22Rv1 (cell line): ENCODE results near the gene DNAJC12.

Source experiments
- ZFX ChIP-seq: fragments of 450-650 bp; IDR thresholded peaks from 2 replicates; pipeline ENCODE4 v1.6.1; 2017; ENCODE audit warnings: antibody characterized with exemption, borderline replicate concordance
- TF ChIP-seq, protein P1 (sequence below): fragments of 450-650 bp; IDR thresholded peaks from 2 replicates; pipeline ENCODE4 v1.5.1; 2017; ENCODE audit warnings: mild to moderate bottlenecking

DNA sequence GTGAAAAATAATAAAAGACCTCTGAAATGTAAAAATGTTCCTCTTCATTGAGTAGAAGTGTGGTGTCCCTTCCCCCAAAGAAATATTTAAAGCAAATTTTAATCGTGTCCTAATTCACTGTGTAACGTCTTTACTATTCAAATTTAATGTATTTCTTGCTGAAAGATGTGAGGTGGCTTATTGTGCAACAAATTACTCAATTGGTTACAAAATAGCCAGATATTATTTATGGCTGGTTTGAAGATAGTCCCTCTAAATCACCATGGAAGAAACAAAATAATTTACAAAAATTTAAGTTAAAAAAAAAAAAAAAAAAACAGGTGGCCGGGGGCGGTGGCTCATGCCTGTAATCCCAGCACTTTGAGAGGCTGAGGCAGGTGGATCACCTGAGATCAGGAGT is 43.7 kb downstream of the DNAJC12 start:
- TF ChIP-seq, protein P1, sequence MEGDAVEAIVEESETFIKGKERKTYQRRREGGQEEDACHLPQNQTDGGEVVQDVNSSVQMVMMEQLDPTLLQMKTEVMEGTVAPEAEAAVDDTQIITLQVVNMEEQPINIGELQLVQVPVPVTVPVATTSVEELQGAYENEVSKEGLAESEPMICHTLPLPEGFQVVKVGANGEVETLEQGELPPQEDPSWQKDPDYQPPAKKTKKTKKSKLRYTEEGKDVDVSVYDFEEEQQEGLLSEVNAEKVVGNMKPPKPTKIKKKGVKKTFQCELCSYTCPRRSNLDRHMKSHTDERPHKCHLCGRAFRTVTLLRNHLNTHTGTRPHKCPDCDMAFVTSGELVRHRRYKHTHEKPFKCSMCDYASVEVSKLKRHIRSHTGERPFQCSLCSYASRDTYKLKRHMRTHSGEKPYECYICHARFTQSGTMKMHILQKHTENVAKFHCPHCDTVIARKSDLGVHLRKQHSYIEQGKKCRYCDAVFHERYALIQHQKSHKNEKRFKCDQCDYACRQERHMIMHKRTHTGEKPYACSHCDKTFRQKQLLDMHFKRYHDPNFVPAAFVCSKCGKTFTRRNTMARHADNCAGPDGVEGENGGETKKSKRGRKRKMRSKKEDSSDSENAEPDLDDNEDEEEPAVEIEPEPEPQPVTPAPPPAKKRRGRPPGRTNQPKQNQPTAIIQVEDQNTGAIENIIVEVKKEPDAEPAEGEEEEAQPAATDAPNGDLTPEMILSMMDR: no peak
- TF ChIP-seq ZFX: no peak
